ENCODE measurements around the gene ELMO1.

ELMO1 gene

DNA sequence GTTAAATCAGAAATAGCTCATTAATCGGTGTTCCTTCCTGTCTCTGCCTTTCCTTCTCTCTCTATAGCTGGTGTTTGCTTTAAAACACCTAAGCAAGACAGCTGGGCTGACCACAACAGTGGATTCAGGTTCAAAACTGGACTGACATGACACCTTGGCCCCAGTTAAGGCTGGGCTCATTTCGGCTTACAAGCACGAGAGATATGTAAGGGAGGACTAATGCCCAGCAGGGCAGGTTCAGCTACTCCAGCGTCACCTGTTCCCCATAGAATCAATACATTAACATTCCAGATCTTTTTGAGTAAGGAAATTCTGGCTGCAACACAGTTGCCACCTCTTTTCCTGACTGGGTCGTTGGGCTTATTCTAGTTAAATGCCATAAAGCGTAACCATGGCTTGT, 401.4 kb downstream of the ELMO1 start:
- H3K4me3 ChIP-seq (ENCODE audit: low read depth, low read length): no peak overlapping the region
- no peak for DNase-seq (ENCODE audit: low read depth)
- in situ Hi-C loops (cut with HindIII; ENCODE audit: low sequenced_read_pairs): no loop called here
- TF ChIP-seq, protein P1, sequence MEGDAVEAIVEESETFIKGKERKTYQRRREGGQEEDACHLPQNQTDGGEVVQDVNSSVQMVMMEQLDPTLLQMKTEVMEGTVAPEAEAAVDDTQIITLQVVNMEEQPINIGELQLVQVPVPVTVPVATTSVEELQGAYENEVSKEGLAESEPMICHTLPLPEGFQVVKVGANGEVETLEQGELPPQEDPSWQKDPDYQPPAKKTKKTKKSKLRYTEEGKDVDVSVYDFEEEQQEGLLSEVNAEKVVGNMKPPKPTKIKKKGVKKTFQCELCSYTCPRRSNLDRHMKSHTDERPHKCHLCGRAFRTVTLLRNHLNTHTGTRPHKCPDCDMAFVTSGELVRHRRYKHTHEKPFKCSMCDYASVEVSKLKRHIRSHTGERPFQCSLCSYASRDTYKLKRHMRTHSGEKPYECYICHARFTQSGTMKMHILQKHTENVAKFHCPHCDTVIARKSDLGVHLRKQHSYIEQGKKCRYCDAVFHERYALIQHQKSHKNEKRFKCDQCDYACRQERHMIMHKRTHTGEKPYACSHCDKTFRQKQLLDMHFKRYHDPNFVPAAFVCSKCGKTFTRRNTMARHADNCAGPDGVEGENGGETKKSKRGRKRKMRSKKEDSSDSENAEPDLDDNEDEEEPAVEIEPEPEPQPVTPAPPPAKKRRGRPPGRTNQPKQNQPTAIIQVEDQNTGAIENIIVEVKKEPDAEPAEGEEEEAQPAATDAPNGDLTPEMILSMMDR (IDR thresholded peaks at IDR 0.05; ENCODE audit: low read depth, low read length, missing control alignments): no peak

DNA sequence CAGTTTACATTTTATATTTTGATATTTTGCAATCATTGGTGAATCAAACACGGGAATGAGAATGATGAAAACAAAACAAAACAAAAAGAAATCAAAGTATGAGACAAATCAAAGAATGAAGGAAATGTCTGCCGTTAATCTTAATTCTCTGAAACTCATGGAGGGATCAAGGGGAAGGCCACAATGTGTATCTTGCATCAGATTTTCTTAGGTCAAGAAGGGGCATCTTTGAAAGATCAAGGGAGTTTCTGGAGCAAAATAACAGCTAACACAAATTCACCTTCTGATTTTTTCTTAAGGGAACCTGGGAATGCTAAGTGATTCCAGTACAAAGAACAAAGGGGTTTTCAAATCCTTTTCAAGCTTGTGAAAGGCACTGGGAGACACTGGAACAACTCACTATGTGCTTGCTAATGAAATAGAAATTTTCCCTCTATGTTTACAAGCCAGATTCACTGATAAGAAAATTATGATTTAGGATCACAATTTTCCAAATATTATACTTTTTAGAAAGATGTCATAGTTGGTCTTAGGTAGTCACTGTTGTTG, 402.1 kb downstream of the ELMO1 start:
- TF ChIP-seq, protein P1 (IDR thresholded peaks at IDR 0.05; ENCODE audit: low read depth, low read length, missing control alignments): no peak
- in situ Hi-C loops (cut with HindIII; ENCODE audit: low sequenced_read_pairs): no loop called here
- H3K4me3 ChIP-seq (ENCODE audit: low read depth, low read length): no peak overlapping the region
- DNase-seq (ENCODE audit: low read depth): no peak

GRCh38 chr7:37045681-37046179, 402.9 kb downstream of the ELMO1 start:
- no peak for DNase-seq (ENCODE audit: low read depth)
- TF ChIP-seq, protein P1 (IDR thresholded peaks at IDR 0.05; ENCODE audit: low read depth, low read length, missing control alignments): no peak
- H3K4me3 ChIP-seq (ENCODE audit: low read depth, low read length): no peak overlapping the region
- in situ Hi-C loops (cut with HindIII; ENCODE audit: low sequenced_read_pairs): no loop called here

DNA sequence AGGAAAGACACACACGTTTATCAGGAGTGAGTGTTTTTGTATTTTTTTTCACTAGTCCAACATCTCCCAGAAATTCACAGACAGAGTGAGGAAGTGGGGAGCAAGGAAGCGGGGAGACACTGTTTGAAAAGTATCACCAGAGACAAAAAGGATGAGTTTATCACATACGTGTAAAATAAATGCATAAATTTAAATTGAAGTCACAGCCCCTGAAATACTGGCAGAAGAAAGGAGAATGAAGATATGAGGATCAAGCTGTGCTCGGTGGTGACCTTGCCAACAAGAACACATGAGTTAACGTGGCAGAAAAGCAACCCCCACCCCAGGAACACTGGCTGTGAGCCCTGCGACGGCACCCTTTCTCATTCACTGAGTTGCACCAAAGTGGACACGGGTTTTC, 407.2 kb downstream of the ELMO1 start:
- no peak for DNase-seq (ENCODE audit: low read depth)
- in situ Hi-C loops (cut with HindIII; ENCODE audit: low sequenced_read_pairs): no loop called here

GRCh38 chr7:37040330-37040729, 408.3 kb downstream of the ELMO1 start:
- in situ Hi-C loops (cut with HindIII; ENCODE audit: low sequenced_read_pairs): no loop called here
- no peak for DNase-seq (ENCODE audit: low read depth)
- TF ChIP-seq, protein P1 (IDR thresholded peaks at IDR 0.05; ENCODE audit: low read depth, low read length, missing control alignments): no peak
- no peak overlapping the region for H3K4me3 ChIP-seq (ENCODE audit: low read depth, low read length)

More for the DNA sequence above, 407.2 kb downstream of the ELMO1 start:
- TF ChIP-seq, protein P1 (IDR thresholded peaks at IDR 0.05; ENCODE audit: low read depth, low read length, missing control alignments): no peak
- no peak overlapping the region for H3K4me3 ChIP-seq (ENCODE audit: low read depth, low read length)

- TF ChIP-seq, protein P1 (IDR thresholded peaks at IDR 0.05; ENCODE audit: low read depth, low read length, missing control alignments): no peak
- no peak overlapping the region for H3K4me3 ChIP-seq (ENCODE audit: low read depth, low read length)
- in situ Hi-C loops (cut with HindIII; ENCODE audit: low sequenced_read_pairs): no loop called here
- no peak for DNase-seq (ENCODE audit: low read depth)
These were observed 409.4 kb downstream of the ELMO1 start for GRCh38 chr7:37039131-37039749.

All from astrocyte of the cerebellum (primary cell).